Fibroblast of lung (primary cell): ENCODE results near the gene CDK2AP2. TPM values are rescaled to one million over a fixed set of nuclear protein-coding genes. Genes with fewer than 3 reads are reported as not detected.

Source experiments
- DNase-seq, 2 donors: peaks; one replicate each; pipeline versions ENCODE4 v3.0.0 to v3.0.0-alpha.2; 2010; ENCODE audit warnings: low read depth in 2 of 2
- H2AFZ ChIP-seq: 2 replicates; pipeline ENCODE4 v1.5.1; 2012; ENCODE audit warnings: low read length, control low read depth, inconsistent platforms
- H3K27ac ChIP-seq: 2 replicates; pipeline ENCODE4 v1.5.1; 2011; ENCODE audit warnings: low read length, control low read depth; ENCODE audit not compliant: insufficient read depth
- H3K27me3 ChIP-seq: 2 replicates; pipeline ENCODE4 v1.5.1; 2011; ENCODE audit warnings: mild to moderate bottlenecking, low read length; ENCODE audit not compliant: control insufficient read depth, insufficient read depth
- H3K36me3 ChIP-seq: 2 replicates; pipeline ENCODE4 v1.5.1; 2011; ENCODE audit warnings: low read length; ENCODE audit not compliant: control insufficient read depth, insufficient read depth
- H3K4me1 ChIP-seq: 2 replicates; pipeline ENCODE4 v1.5.1; 2011; ENCODE audit warnings: low read length; ENCODE audit not compliant: control insufficient read depth, insufficient read depth; ENCODE audit errors: extremely low read depth
- H3K4me2 ChIP-seq: 2 replicates; pipeline ENCODE4 v1.5.1; 2011; ENCODE audit warnings: low read length, control low read depth; ENCODE audit not compliant: insufficient read depth; ENCODE audit errors: extremely low read depth
- H3K4me3 ChIP-seq, 4 experiments: fragments of 200-600 bp in 1 of 4; sonication (generic) in 1 of 4; replicated peaks in 1 of 4; 2 replicates each; pipeline ENCODE4 v1.5.1; 2011 to 2016; ENCODE audit warnings: low read length in 4 of 4, low read depth in 3 of 4, mild to moderate bottlenecking in 3 of 4, control low read depth in 2 of 4, inconsistent platforms in 1 of 4, mixed read lengths in 1 of 4; ENCODE audit not compliant: insufficient read depth in 1 of 4; ENCODE audit errors: control extremely low read depth in 1 of 4
- H3K79me2 ChIP-seq: 2 replicates; pipeline ENCODE4 v1.5.1; 2012; ENCODE audit warnings: mild to moderate bottlenecking, low read length, inconsistent platforms; ENCODE audit not compliant: control insufficient read depth, insufficient read depth
- H3K9ac ChIP-seq: 2 replicates; pipeline ENCODE4 v1.5.1; 2011; ENCODE audit warnings: mild to moderate bottlenecking, low read length, control low read depth; ENCODE audit not compliant: insufficient read depth
- H3K9me3 ChIP-seq: 2 replicates; pipeline ENCODE4 v1.5.1; 2012; ENCODE audit warnings: low read depth, low read length; ENCODE audit not compliant: control insufficient read depth, insufficient read depth
- H4K20me1 ChIP-seq: 2 replicates; pipeline ENCODE4 v1.5.1; 2011; ENCODE audit warnings: low read length; ENCODE audit not compliant: control insufficient read depth, insufficient read depth; ENCODE audit errors: extremely low read depth
- CTCF ChIP-seq, 2 donors: IDR thresholded peaks in 1 of 2; conservative IDR thresholded peaks in 1 of 2; 1 replicate in 1 of 2; 2 replicates in 1 of 2; pipeline ENCODE4 v1.5.1; 2011 to 2012; ENCODE audit warnings: low read length in 2 of 2, control low read depth in 1 of 2, inconsistent platforms in 1 of 2, low read depth in 1 of 2, mild to moderate bottlenecking in 1 of 2
- EZH2 ChIP-seq: IDR thresholded peaks from 2 replicates; pipeline ENCODE4 v1.5.1; 2012; ENCODE audit warnings: low read length, control low read depth, mild to moderate bottlenecking; ENCODE audit errors: missing control alignments
- polyA plus RNA-seq, 2 donors: library from polyadenylated mRNA; depleted of rRNA in 1 of 2; stranded (reverse) in 1 of 2; unstranded in 1 of 2; fragments of >200 nt; gene quantifications; 2 replicates each; pipeline ENCODE4 v1.2.1, GENCODE V29; 2011 to 2012; ENCODE audit warnings: missing spikeins in 1 of 2
- total RNA-seq: library from RNA; depleted of rRNA; stranded (reverse); fragments of >200 nt; gene quantifications from 2 replicates; pipeline ENCODE4 v1.2.1, GENCODE V29; 2014

The CDK2AP2 gene
- total and polyA plus RNA-seq, 2 donors (not counting 1 experiment from before 2014, with no cell fraction given): 7.8 to 19.0 TPM

GRCh38 chr11:67502328-67502979 is 5.5 kb downstream of the CDK2AP2 start:
- H3K4me1 ChIP-seq: peaks cover 10% of the 10 kb centered on the region
- TF ChIP-seq EZH2 (no peak), CTCF (conservative IDR thresholded peaks at IDR 0.05 in 1 of 2, IDR thresholded peaks at IDR 0.05 in 1 of 2; ENCODE audit: low read depth in 1 of 2, low read length in 2 of 2) (no peak)
- no peak overlapping the region for H3K27ac ChIP-seq
- no peak overlapping the region for H2AFZ ChIP-seq
- no peaks in the 10 kb centered on the region for H3K9me3 ChIP-seq
- no peak overlapping the region for H3K9ac ChIP-seq
- H3K4me3 ChIP-seq: no peak overlapping the region
- no peaks in the 10 kb centered on the region for H4K20me1 ChIP-seq
- H3K79me2 ChIP-seq: no peaks in the 10 kb centered on the region
- peaks cover 4% of the 10 kb centered on the region for H3K36me3 ChIP-seq
- H3K4me2 ChIP-seq: no peak overlapping the region
- no peaks in the 10 kb centered on the region for H3K27me3 ChIP-seq
- no peak for DNase-seq

- no peaks in the 10 kb centered on the region for H3K79me2 ChIP-seq
Observed at GRCh38 chr11:67501854-67502253, 6.1 kb downstream of the CDK2AP2 start.

More at GRCh38 chr11:67501854-67502253, 6.1 kb downstream of the CDK2AP2 start:
- H3K9ac ChIP-seq: no peak overlapping the region
- H3K36me3 ChIP-seq: peaks cover 4% of the 10 kb centered on the region
- H3K4me3 ChIP-seq: no peak overlapping the region
- no peaks in the 10 kb centered on the region for H3K27me3 ChIP-seq
- no peak overlapping the region for H3K27ac ChIP-seq
- no peak overlapping the region for H2AFZ ChIP-seq
- no peaks in the 10 kb centered on the region for H3K9me3 ChIP-seq
- H4K20me1 ChIP-seq: no peaks in the 10 kb centered on the region
- H3K4me1 ChIP-seq: peaks cover 6% of the 10 kb centered on the region
- no peak overlapping the region for H3K4me2 ChIP-seq
- TF ChIP-seq CTCF (conservative IDR thresholded peaks at IDR 0.05 in 1 of 2, IDR thresholded peaks at IDR 0.05 in 1 of 2; ENCODE audit: low read depth in 1 of 2, low read length in 2 of 2): no peak
- TF ChIP-seq EZH2: no peak
- DNase-seq: no peak
